Neural progenitor cell (in vitro differentiated cells): ENCODE measurements around the gene EPHB2.

Source experiments
- CTCF ChIP-seq: fragments of 200-600 bp; sonication (generic); IDR thresholded peaks from 2 replicates; pipeline ENCODE4 v1.5.1; 2017; ENCODE audit warnings: antibody characterized with exemption, mild to moderate bottlenecking
- EZH2 ChIP-seq: fragments of 200-600 bp; sonication (generic); IDR thresholded peaks from 2 replicates; pipeline ENCODE4 v1.6.1; 2017; ENCODE audit warnings: antibody characterized with exemption, mild to moderate bottlenecking, moderate library complexity
- EZH2phosphoT487 ChIP-seq: fragments of 200-600 bp; sonication (generic); IDR thresholded peaks from 2 replicates; pipeline ENCODE4 v1.6.1; 2017; ENCODE audit warnings: antibody characterized with exemption

DNA sequence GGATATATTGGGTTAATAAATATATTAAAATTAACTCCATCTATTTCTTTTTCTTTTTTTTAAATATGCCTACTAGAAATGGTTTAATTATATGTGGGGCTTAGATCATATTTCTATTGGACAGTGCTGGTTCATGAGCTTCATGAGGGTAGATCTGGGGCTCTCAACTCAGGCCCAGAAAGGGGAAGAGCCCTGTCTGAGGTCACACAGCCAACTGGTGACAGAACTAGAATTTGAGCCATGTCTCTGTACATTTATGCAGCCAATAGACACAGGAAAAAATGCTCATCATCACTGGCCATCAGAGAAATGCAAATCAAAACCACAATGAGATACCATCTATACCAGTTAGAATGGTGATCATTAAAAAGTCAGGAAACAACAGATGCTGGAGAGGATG lies 5.1 kb upstream of the EPHB2 start:
- no peak for TF ChIP-seq CTCF
- no peak for TF ChIP-seq EZH2
- TF ChIP-seq EZH2phosphoT487 = no peak
